ENCODE results near the gene HOXD11. TPM values are rescaled to one million over a fixed set of nuclear protein-coding genes. Genes with fewer than 3 reads are reported as not detected.

The HOXD11 gene
- total RNA-seq, 2 experiments from 2014 or later, result not detected

DNA sequence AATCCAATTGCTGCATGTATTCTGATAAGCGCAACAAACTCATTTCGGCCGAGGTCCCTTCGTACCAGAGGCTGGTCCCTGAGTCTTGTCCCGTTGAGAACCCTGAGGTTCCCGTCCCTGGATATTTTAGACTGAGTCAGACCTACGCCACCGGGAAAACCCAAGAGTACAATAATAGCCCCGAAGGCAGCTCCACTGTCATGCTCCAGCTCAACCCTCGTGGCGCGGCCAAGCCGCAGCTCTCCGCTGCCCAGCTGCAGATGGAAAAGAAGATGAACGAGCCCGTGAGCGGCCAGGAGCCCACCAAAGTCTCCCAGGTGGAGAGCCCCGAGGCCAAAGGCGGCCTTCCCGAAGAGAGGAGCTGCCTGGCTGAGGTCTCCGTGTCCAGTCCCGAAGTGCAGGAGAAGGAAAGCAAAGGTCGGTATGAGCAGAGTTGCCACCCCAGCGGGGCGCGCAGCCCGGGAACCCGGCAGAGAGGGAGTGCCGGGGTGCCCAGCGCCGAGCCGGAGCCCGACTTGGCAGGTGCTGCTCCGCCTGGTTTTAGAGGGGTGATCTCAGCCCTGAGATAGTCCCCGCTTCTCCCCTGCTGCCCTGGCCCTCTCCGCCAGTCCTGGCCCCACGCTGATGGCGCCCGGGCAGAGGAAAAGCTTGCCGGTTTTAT, 10.2 kb downstream of the HOXD11 start:
- TF ChIP-seq EZH2phosphoT487 (IDR thresholded peaks at IDR 0.05; ENCODE audit: borderline replicate concordance, low read depth, low read length), result no peak
- no TSS peak for BruUV-seq (replicated peaks)
- no peaks in the 10 kb centered on the region for H3K36me3 ChIP-seq (ENCODE audit: insufficient read depth, low read length)
- no peaks in the 10 kb centered on the region for H3K4me1 ChIP-seq (ENCODE audit: insufficient read depth, low read length, poor library complexity, severe bottlenecking)
- H3K9me2 ChIP-seq (ENCODE audit: insufficient read depth, low read length), result no peaks in the 10 kb centered on the region
- no peaks in the 10 kb centered on the region for H3K9me3 ChIP-seq (ENCODE audit: low read length)
- no peaks in the 10 kb centered on the region for H3K79me2 ChIP-seq (ENCODE audit: insufficient read depth, low read depth, low read length)
- no peak for DNase-seq (ENCODE audit: low spot score)
- H3K4me3 ChIP-seq (ENCODE audit: low read depth, low read length, poor library complexity, severe bottlenecking), result no peak overlapping the region
- no peak overlapping the region for H3K4me2 ChIP-seq (ENCODE audit: low read length)
- no peak overlapping the region for H3K27ac ChIP-seq (ENCODE audit: low read depth, low read length, poor library complexity, severe bottlenecking)
- no peaks in the 10 kb centered on the region for H4K20me1 ChIP-seq (ENCODE audit: insufficient read depth, low read length)
- CTCF ChIA-PET (ENCODE audit: unreplicated experiment), result no interaction called here
- POLR2A ChIA-PET, result no interaction called here
- intact Hi-C loops (cut with micrococcal nuclease; ENCODE audit: unreplicated experiment), result no loop called here
- H2AFZ ChIP-seq (ENCODE audit: low read length), result no peak overlapping the region

DNA sequence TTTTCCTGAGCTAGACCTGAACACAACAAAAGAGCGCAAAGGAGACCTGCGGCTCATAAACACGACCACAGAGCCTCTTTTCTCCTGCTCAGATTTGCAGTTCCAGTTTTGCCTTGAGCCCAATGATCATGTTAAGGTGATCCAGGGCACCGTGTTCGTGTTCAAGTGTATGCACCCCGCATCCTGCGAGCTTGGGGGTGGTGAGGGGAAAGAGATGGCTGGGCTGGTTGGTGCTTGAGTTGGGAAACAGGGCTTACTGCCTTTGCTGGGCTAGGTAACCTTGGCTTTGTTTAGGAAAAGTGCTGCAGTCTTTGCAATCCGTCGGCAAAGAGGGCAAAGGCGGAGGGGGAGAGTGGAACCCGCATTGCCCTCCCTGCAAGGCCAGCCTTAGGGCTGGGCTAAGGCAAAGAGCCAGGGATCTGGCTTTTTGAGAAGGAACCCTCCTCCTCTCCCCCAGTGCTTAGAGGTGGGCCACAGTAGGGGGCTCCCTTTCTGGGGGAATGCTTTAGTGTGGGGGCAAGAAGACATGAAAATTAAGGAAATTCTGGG, 10.8 kb downstream of the HOXD11 start:
- ChIA-PET CTCF (ENCODE audit: unreplicated experiment) (no interaction called here), POLR2A (no interaction called here)
- H3K79me2 ChIP-seq (ENCODE audit: insufficient read depth, low read depth, low read length), result no peaks in the 10 kb centered on the region
- H3K9me2 ChIP-seq (ENCODE audit: insufficient read depth, low read length), result no peaks in the 10 kb centered on the region
- no TSS peak for BruUV-seq (replicated peaks)
- TF ChIP-seq EZH2phosphoT487 (IDR thresholded peaks at IDR 0.05; ENCODE audit: borderline replicate concordance, low read depth, low read length), result no peak
- TF ChIP-seq, protein P1, sequence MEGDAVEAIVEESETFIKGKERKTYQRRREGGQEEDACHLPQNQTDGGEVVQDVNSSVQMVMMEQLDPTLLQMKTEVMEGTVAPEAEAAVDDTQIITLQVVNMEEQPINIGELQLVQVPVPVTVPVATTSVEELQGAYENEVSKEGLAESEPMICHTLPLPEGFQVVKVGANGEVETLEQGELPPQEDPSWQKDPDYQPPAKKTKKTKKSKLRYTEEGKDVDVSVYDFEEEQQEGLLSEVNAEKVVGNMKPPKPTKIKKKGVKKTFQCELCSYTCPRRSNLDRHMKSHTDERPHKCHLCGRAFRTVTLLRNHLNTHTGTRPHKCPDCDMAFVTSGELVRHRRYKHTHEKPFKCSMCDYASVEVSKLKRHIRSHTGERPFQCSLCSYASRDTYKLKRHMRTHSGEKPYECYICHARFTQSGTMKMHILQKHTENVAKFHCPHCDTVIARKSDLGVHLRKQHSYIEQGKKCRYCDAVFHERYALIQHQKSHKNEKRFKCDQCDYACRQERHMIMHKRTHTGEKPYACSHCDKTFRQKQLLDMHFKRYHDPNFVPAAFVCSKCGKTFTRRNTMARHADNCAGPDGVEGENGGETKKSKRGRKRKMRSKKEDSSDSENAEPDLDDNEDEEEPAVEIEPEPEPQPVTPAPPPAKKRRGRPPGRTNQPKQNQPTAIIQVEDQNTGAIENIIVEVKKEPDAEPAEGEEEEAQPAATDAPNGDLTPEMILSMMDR (conservative IDR thresholded peaks at IDR 0.05; ENCODE audit: low read length), result no peak
- no peak overlapping the region for H2AFZ ChIP-seq (ENCODE audit: low read length)
- no peak overlapping the region for H3K27ac ChIP-seq (ENCODE audit: low read depth, low read length, poor library complexity, severe bottlenecking)
- no peak overlapping the region for H3K4me2 ChIP-seq (ENCODE audit: low read length)
- H3K36me3 ChIP-seq (ENCODE audit: insufficient read depth, low read length), result no peaks in the 10 kb centered on the region
- no peak for DNase-seq (ENCODE audit: low spot score)
- intact Hi-C loops (cut with micrococcal nuclease; ENCODE audit: unreplicated experiment), result no loop called here
- no peak overlapping the region for H3K4me3 ChIP-seq (ENCODE audit: low read depth, low read length, poor library complexity, severe bottlenecking)
- H3K9me3 ChIP-seq (ENCODE audit: low read length), result no peaks in the 10 kb centered on the region
- H4K20me1 ChIP-seq (ENCODE audit: insufficient read depth, low read length), result no peaks in the 10 kb centered on the region
- no peaks in the 10 kb centered on the region for H3K4me1 ChIP-seq (ENCODE audit: insufficient read depth, low read length, poor library complexity, severe bottlenecking)

DNA sequence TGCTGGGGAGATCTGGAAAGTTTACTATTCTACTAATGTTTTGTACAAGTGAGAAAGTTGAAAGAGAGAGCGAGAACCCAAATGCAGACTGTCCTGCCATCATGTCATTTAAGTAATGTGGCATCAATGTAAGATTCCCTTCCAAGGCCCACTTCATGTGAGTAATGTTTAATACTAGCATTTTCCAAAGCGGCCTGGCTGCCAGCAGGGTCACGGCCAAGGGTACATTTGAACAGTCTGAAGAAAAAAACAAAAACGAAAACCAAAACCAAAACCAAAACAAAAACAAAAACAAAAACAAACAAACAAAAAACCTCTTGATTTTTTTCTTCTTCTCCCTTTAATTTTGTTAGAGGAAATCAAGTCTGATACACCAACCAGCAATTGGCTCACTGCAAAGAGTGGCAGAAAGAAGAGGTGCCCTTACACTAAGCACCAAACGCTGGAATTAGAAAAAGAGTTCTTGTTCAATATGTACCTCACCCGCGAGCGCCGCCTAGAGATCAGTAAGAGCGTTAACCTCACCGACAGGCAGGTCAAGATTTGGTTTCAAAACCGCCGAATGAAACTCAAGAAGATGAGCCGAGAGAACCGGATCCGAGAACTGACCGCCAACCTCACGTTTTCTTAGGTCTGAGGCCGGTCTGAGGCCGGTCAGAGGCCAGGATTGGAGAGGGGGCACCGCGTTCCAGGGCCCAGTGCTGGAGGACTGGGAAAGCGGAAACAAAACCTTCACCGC, 11.7 kb downstream of the HOXD11 start:
- Histone ChIP-seq H3K9me3 (ENCODE audit: low read length) (no peaks in the 10 kb centered on the region), H4K20me1 (ENCODE audit: insufficient read depth, low read length) (no peaks in the 10 kb centered on the region), H3K9me2 (ENCODE audit: insufficient read depth, low read length) (no peaks in the 10 kb centered on the region), H3K36me3 (ENCODE audit: insufficient read depth, low read length) (no peaks in the 10 kb centered on the region), H3K79me2 (ENCODE audit: insufficient read depth, low read depth, low read length) (no peaks in the 10 kb centered on the region), H3K27ac (ENCODE audit: low read depth, low read length, poor library complexity, severe bottlenecking) (no peak overlapping the region), H3K4me1 (ENCODE audit: insufficient read depth, low read length, poor library complexity, severe bottlenecking) (no peaks in the 10 kb centered on the region), H2AFZ (ENCODE audit: low read length) (no peak overlapping the region), H3K4me3 (ENCODE audit: low read depth, low read length, poor library complexity, severe bottlenecking) (no peak overlapping the region), H3K4me2 (ENCODE audit: low read length) (no peak overlapping the region)
- DNase-seq (ENCODE audit: low spot score), result peak; percentile 50
- CTCF ChIA-PET (ENCODE audit: unreplicated experiment), result no interaction called here
- intact Hi-C loops (cut with micrococcal nuclease; ENCODE audit: unreplicated experiment), result no loop called here
- POLR2A ChIA-PET, result no interaction called here
- TF ChIP-seq, protein P1 (conservative IDR thresholded peaks at IDR 0.05; ENCODE audit: low read length), result peak; percentile 83
- TF ChIP-seq EZH2phosphoT487 (IDR thresholded peaks at IDR 0.05; ENCODE audit: borderline replicate concordance, low read depth, low read length), result no peak
- no TSS peak for BruUV-seq (replicated peaks)
